Endodermal cell (in vitro differentiated cells): ENCODE results near the gene PACSIN1. TPM values are rescaled to one million over a fixed set of nuclear protein-coding genes. Genes with fewer than 3 reads are reported as not detected.

Experiments used
- DNase-seq: peaks from one replicate; pipeline ENCODE4 v3.0.0-alpha.2; 2017
- H3K27ac ChIP-seq: 2 replicates; pipeline ENCODE4 v1.5.1; 2013; ENCODE audit warnings: mild to moderate bottlenecking, low read depth, low read length, moderate library complexity
- H3K27me3 ChIP-seq: 2 replicates; pipeline ENCODE4 v1.6.1; 2013; ENCODE audit warnings: mild to moderate bottlenecking, low read length, moderate library complexity; ENCODE audit not compliant: insufficient read depth, control insufficient read depth, poor library complexity, severe bottlenecking
- H3K36me3 ChIP-seq: 2 replicates; pipeline ENCODE4 v1.7.0; 2013; ENCODE audit warnings: mild to moderate bottlenecking, low read length, moderate library complexity; ENCODE audit not compliant: control insufficient read depth, insufficient read depth
- H3K4me1 ChIP-seq: one replicate; pipeline ENCODE4 v1.7.0; 2013; ENCODE audit warnings: low read length; ENCODE audit not compliant: control insufficient read depth, insufficient read depth
- H3K4me3 ChIP-seq: 2 replicates; pipeline ENCODE4 v1.5.1; 2013; ENCODE audit warnings: mild to moderate bottlenecking, low read length, moderate library complexity
- H3K9ac ChIP-seq: 2 replicates; pipeline ENCODE4 v1.6.1; 2013; ENCODE audit warnings: mild to moderate bottlenecking, low read length, moderate library complexity; ENCODE audit not compliant: poor library complexity, severe bottlenecking; ENCODE audit errors: extremely low read depth
- H3K9me3 ChIP-seq: 2 replicates; pipeline ENCODE4 v1.6.1; 2013; ENCODE audit warnings: mild to moderate bottlenecking, low read length, moderate library complexity; ENCODE audit not compliant: control insufficient read depth
- H3K27ac Mint-ChIP-seq: 2 replicates; pipeline ENCODE4 v1.8.0; 2020; ENCODE audit warnings: mixed read lengths
- H3K27me3 Mint-ChIP-seq: 2 replicates; pipeline ENCODE4 v1.8.0; 2021; ENCODE audit warnings: mild to moderate bottlenecking, mixed read lengths; ENCODE audit not compliant: insufficient read depth
- H3K36me3 Mint-ChIP-seq: 2 replicates; pipeline ENCODE4 v1.8.0; 2020; ENCODE audit warnings: low read depth, mixed read lengths
- H3K4me1 Mint-ChIP-seq: 2 replicates; pipeline ENCODE4 v1.8.0; 2020; ENCODE audit warnings: mixed read lengths
- H3K4me3 Mint-ChIP-seq: 2 replicates; pipeline ENCODE4 v1.8.0; 2020; ENCODE audit warnings: mild to moderate bottlenecking, moderate library complexity, mixed read lengths
- H3K9me3 Mint-ChIP-seq: 2 replicates; pipeline ENCODE4 v1.8.0; 2020; ENCODE audit warnings: mild to moderate bottlenecking, mixed read lengths
- CTCF ChIP-seq: fragments of 200-600 bp; sonication (generic); conservative IDR thresholded peaks from 2 replicates; pipeline ENCODE4 v1.5.0; 2021; ENCODE audit warnings: antibody characterized with exemption, mild to moderate bottlenecking
- WGBS, 2 experiments: methylation state at CpG; one replicate each; pipeline versions ENCODE4 v1.1.5 to v1.1.7; 2013; ENCODE audit warnings: missing lambda C conversion rate in 2 of 2, mixed read lengths in 1 of 2; ENCODE audit not compliant: insufficient coverage in 1 of 2, insufficient read length in 1 of 2; 5-methylcytosine and 5-hydroxymethylcytosine counted together
- total RNA-seq, 2 donors: library from RNA; stranded (reverse); fragmentation: NEBNext Ultra II Directional in 1 of 2; extraction: Animal tissue kit (Norgen Biotek cat#: 25700) in 1 of 2; gene quantifications; 2 replicates in 1 of 2; 3 replicates in 1 of 2; pipeline ENCODE4 v1.2.1, GENCODE V29; 2021

The PACSIN1 gene
- total RNA-seq, 2 donors from 2014 or later, result 7.2 to 7.3 TPM

DNA sequence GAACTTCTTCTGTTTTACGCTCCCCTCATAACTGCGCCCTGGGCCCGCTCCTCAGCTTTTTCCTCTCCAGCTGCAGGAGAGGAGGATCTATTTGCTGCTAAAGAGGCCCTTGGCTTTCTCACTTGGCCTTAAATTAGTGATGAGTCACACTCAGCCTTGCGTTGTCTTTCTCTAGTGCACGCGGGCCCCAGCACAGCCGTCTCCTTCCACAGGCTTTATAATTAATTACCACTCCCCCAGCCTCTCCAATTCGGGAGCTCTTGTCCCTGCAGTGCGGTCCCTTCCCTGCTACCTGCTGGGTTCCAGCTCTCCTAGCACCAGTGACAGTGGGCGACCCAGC is 25.2 kb downstream of the PACSIN1 start:
- Histone ChIP-seq H3K4me3 (no peak overlapping the region), H3K4me1 (peaks cover 3% of the 10 kb centered on the region), H3K27ac (no peak overlapping the region), H3K27me3 (no peaks in the 10 kb centered on the region), H3K36me3 (no peaks in the 10 kb centered on the region), H3K9ac (no peak overlapping the region), H3K9me3 (no peaks in the 10 kb centered on the region)
- 57 to 64% methylated on average over 8 to 10 of the region's 10 CpGs for WGBS, 2 experiments
- H3K4me1 Mint-ChIP-seq, result peaks cover 9% of the 10 kb centered on the region
- H3K9me3 Mint-ChIP-seq, result no peaks in the 10 kb centered on the region
- H3K27ac Mint-ChIP-seq, result peak overlapping the region; percentile 81
- peak; percentile 63 for DNase-seq
- TF ChIP-seq CTCF, result no peak
- no peak overlapping the region for H3K4me3 Mint-ChIP-seq
- no peaks in the 10 kb centered on the region for H3K27me3 Mint-ChIP-seq
- H3K36me3 Mint-ChIP-seq, result no peaks in the 10 kb centered on the region

DNA sequence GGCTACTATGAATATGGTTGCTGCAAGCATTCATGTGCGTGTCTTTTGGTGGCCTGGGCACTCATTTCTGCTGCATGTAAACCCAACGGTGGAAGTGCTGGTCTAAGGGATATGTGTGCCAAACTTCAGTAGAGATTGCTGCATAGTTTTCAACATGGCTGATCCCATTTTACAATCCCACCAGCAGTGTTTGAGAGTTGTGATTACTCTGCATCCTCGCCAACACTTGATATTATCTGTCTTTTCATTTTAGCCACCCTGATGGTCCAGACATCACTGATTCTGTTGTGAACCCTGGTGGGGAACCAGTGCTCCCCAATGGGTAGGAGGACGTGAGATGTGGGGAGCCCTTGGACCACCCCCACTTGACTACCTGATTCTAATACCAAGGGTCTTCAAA is 27.5 kb downstream of the PACSIN1 start:
- Mint-ChIP-seq H3K36me3 (no peaks in the 10 kb centered on the region), H3K27ac (no peak overlapping the region)
- 87 to 100% methylated on average over 2 to 4 of the region's 4 CpGs for WGBS, 2 experiments

DNA sequence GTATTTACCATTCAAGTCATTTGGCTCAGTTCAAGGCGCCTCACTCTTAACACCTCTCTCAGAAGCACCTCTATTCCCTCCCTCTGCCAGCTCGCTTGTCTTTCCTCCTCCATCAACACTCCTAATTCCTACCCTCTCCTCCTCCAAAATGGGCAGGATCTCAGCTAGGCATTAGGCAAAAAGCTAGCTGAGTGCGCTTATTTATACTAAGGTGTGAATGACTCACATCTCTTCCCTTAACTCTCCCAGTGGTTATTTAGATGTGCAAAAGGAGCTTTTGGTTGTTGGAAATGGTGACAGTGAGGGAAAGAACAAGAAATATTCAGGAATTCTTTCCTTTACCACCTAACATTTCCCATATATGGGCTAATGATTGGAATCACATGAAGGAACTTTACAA is 29.1 kb downstream of the PACSIN1 start:
- DNase-seq, result no peak
- peaks cover 9% of the 10 kb centered on the region for H3K4me1 Mint-ChIP-seq
- Histone ChIP-seq H3K4me3 (no peak overlapping the region), H3K27ac (no peak overlapping the region), H3K4me1 (peaks cover 3% of the 10 kb centered on the region), H3K9ac (no peak overlapping the region), H3K9me3 (peaks cover 4% of the 10 kb centered on the region), H3K27me3 (no peaks in the 10 kb centered on the region), H3K36me3 (no peaks in the 10 kb centered on the region)
- H3K36me3 Mint-ChIP-seq, result no peaks in the 10 kb centered on the region
- H3K4me3 Mint-ChIP-seq, result no peak overlapping the region
- no peak overlapping the region for H3K27ac Mint-ChIP-seq
- 92 to 100% methylated on average over 2 to 3 of the region's 3 CpGs for WGBS, 2 experiments
- TF ChIP-seq CTCF, result no peak
- peaks cover 11% of the 10 kb centered on the region for H3K9me3 Mint-ChIP-seq
- H3K27me3 Mint-ChIP-seq, result peaks cover 2% of the 10 kb centered on the region

More for the DNA sequence above, 27.5 kb downstream of the PACSIN1 start:
- H3K9me3 Mint-ChIP-seq, result no peaks in the 10 kb centered on the region
- H3K4me3 ChIP-seq, result no peak overlapping the region
- H3K36me3 ChIP-seq, result no peaks in the 10 kb centered on the region
- peaks cover 2% of the 10 kb centered on the region for H3K27me3 Mint-ChIP-seq
- no peak for DNase-seq
- no peaks in the 10 kb centered on the region for H3K9me3 ChIP-seq
- H3K9ac ChIP-seq, result no peak overlapping the region
- no peak overlapping the region for H3K27ac ChIP-seq
- peaks cover 9% of the 10 kb centered on the region for H3K4me1 Mint-ChIP-seq
- peaks cover 3% of the 10 kb centered on the region for H3K4me1 ChIP-seq
- no peak overlapping the region for H3K4me3 Mint-ChIP-seq
- no peaks in the 10 kb centered on the region for H3K27me3 ChIP-seq
- no peak for TF ChIP-seq CTCF
